Heart left ventricle (tissue), 16 donors: ENCODE measurements around the gene ARL15. TPM values are rescaled to one million over a fixed set of nuclear protein-coding genes. Genes with fewer than 3 reads are reported as not detected.
A peak's percentile ranks its signal among the peaks of the same experiment; 100 is the strongest.

ENCODE experiments used
- ATAC-seq, 4 donors: fragments of 200-7000 bp; cut with Tn5 transposase; one replicate each; pipeline ENCODE4 v1.9.1; 2020 to 2022; ENCODE audit warnings: moderate library complexity in 4 of 4, mild to moderate bottlenecking in 3 of 4, moderate number of reproducible peaks in 1 of 4
- DNase-seq, 5 donors: peaks; one replicate each; pipeline ENCODE4 v3.0.0-alpha.2; 2020
- H3K27ac ChIP-seq, 12 donors: fragments of 200-600 bp; sonication (generic) in 4 of 12; one replicate each; pipeline versions ENCODE4 v1.5.0 to v1.8.0; 2016 to 2022; ENCODE audit warnings: mild to moderate bottlenecking in 2 of 12
- H3K27me3 ChIP-seq, 9 donors: fragments of 200-600 bp; sonication (generic) in 2 of 9; one replicate each; pipeline versions ENCODE4 v1.5.1 to v1.8.0; 2016 to 2022; ENCODE audit warnings: mild to moderate bottlenecking in 3 of 9
- H3K36me3 ChIP-seq, 9 donors: fragments of 200-600 bp; sonication (generic) in 2 of 9; one replicate each; pipeline versions ENCODE4 v1.5.0 to v1.8.0; 2018 to 2022; ENCODE audit warnings: mild to moderate bottlenecking in 2 of 9
- H3K4me1 ChIP-seq, 12 donors: fragments of 200-600 bp; sonication (generic) in 4 of 12; one replicate each; pipeline versions ENCODE4 v1.5.0 to v1.8.0; 2016 to 2022; ENCODE audit warnings: mild to moderate bottlenecking in 3 of 12
- H3K4me3 ChIP-seq, 12 donors: fragments of 200-600 bp; sonication (generic) in 4 of 12; one replicate each; pipeline versions ENCODE4 v1.5.0 to v1.8.0; 2017 to 2022; ENCODE audit warnings: mild to moderate bottlenecking in 9 of 12, moderate library complexity in 4 of 12
- H3K9me3 ChIP-seq, 12 donors: fragments of 200-600 bp; sonication (generic) in 4 of 12; one replicate each; pipeline versions ENCODE4 v1.5.0 to v1.8.0; 2016 to 2022; ENCODE audit warnings: mild to moderate bottlenecking in 1 of 12
- POLR2A ChIP-seq, 2 donors: fragments of 450-650 bp; IDR thresholded peaks; one replicate each; pipeline ENCODE4 v1.6.1; 2017; ENCODE audit warnings: antibody characterized with exemption in 2 of 2, mild to moderate bottlenecking in 2 of 2, moderate library complexity in 2 of 2
- WGBS, 4 donors: extraction: QIAGEN DNeasy Blood & Tissue Kit in 2 of 4; methylation state at CpG; one replicate each; pipeline versions ENCODE4 v1.1.5 to v1.1.7; 2013 to 2018; 5-methylcytosine and 5-hydroxymethylcytosine counted together
- intact Hi-C, 10 donors: fragments of 100-400 bp; cut with DNase I; formaldehyde crosslinking; loops; one replicate each; pipeline versions ENCODE4 v1.11.1 to v1.14.2; 2022
- polyA plus RNA-seq, 2 donors: library from polyadenylated mRNA; stranded (reverse); fragments of 200-250 nt; gene quantifications; one replicate each; pipeline ENCODE4 v1.2.3, GENCODE V29; 2013
- total RNA-seq, 9 donors: library from RNA; depleted of rRNA in 2 of 9; stranded (reverse); fragments of >200 nt in 2 of 9; fragmentation: NEBNext Ultra II Directional in 3 of 9; extraction: Animal tissue kit (Norgen Biotek cat#: 25700) in 3 of 9; gene quantifications; one replicate each; pipeline versions ENCODE4 v1.1.0 to v1.2.4, GENCODE V29; 2016 to 2023
- TF ChIP-seq, protein P1 (sequence below), 12 donors: fragments of 200-600 bp; sonication (generic) in 4 of 12; IDR thresholded peaks; one replicate each; pipeline versions ENCODE4 v1.5.0 to v1.8.0; 2018 to 2022; ENCODE audit warnings: antibody characterized with exemption in 12 of 12, mild to moderate bottlenecking in 5 of 12
- donor health status: ischemic (EF 13 %, LVEDD 7.1; RV severe dilation, severe dysfunction).
- donor health status: healthy with polysubstance abuse.
- donor health status: DM: no; HTN: yes; CAD: no.
- donor health status: DM: no; HTN: no; CAD: no.
- donor health status: ischemic (EF 25% LVEDD 6.9; RV normal size, moderate dysfunction).
- donor health status: ischemic (EF 25% LVEDD 5.7; RV mildly dilated, moderate dysfunction).
- donor health status: healthy.
- donor health status: DM: yes; HTN: yes; CAD: no.
- donor health status: ischemic (EF 35%, LVEDD 5.7; RV mildly dilated, moderate dysfunction).
- donor health status: nonischemic (EF 11% LVEDD 7.7; RV severe dilation, severe dysfunction).
- donor health status: DM: yes; HTN: yes; CAD: no.
- donor health status: PGD.
- donor health status: ischemic (EF 29% LVEDD 5.4; RV normal size, mild dysfunction).
- donor health status: nonischemic (EF 23%, LVEDD 6.1; RV moderate dilation, normal function).

Gene ARL15
- total and polyA plus RNA-seq, 11 donors = 7.1 to 35.0 (median 23.2) TPM

GRCh38 chr5:54306893-54307292, 3.5 kb downstream of the ARL15 start:
- no peaks in the 10 kb centered on the region for H3K27me3 ChIP-seq
- H3K9me3 ChIP-seq = no peaks in the 10 kb centered on the region
- peak overlapping the region in 3 of 12 donors; percentile 74 to 85 (median 77) for H3K4me3 ChIP-seq
- peaks cover 0 to 48% (median 26%) of the 10 kb centered on the region in 12 donors for H3K4me1 ChIP-seq
- ATAC-seq = no peak
- 92 to 97% (median 93%) methylated on average over 1 of the region's 1 CpG for WGBS, 4 donors
- H3K27ac ChIP-seq = no peak overlapping the region
- no peak for DNase-seq
- TF ChIP-seq, protein P1, sequence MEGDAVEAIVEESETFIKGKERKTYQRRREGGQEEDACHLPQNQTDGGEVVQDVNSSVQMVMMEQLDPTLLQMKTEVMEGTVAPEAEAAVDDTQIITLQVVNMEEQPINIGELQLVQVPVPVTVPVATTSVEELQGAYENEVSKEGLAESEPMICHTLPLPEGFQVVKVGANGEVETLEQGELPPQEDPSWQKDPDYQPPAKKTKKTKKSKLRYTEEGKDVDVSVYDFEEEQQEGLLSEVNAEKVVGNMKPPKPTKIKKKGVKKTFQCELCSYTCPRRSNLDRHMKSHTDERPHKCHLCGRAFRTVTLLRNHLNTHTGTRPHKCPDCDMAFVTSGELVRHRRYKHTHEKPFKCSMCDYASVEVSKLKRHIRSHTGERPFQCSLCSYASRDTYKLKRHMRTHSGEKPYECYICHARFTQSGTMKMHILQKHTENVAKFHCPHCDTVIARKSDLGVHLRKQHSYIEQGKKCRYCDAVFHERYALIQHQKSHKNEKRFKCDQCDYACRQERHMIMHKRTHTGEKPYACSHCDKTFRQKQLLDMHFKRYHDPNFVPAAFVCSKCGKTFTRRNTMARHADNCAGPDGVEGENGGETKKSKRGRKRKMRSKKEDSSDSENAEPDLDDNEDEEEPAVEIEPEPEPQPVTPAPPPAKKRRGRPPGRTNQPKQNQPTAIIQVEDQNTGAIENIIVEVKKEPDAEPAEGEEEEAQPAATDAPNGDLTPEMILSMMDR (IDR thresholded peaks at IDR 0.05) = no peak
- no peak for TF ChIP-seq POLR2A (IDR thresholded peaks at IDR 0.05)
- no peaks in the 10 kb centered on the region for H3K36me3 ChIP-seq
- intact Hi-C loops = loop anchor here in 1 of 10 donors (5.0 kb wide), 1 partner anchor 50 kb away; no protein-coding TSS in a partner anchor

DNA sequence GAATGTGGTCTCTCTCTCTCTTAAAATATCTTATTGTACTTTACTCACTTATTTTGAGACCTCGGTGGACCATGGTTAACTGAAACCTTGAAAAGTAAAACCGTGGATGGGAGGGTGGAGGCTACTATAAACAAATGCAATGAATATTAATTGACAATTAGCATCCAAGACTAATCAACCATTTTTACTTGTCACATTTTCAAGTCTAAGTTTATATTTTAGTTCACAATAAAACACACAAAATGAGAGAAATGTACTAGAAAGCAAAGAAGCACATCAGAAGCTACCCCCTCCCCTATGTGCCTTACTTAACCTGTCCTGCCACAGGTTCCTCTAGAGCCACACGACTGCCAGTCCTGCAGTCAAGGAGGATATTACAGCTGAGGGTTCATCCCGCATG, 4.6 kb downstream of the ARL15 start:
- intact Hi-C loops = loop anchor here in 1 of 10 donors (5.0 kb wide), 1 partner anchor 48 kb away; no protein-coding TSS in a partner anchor
- WGBS, 4 donors = 86 to 87% (median 87%) methylated on average over 4 of the region's 4 CpGs
- Histone ChIP-seq H3K36me3 (no peaks in the 10 kb centered on the region), H3K4me1 (peaks cover 0 to 54% (median 34%) of the 10 kb centered on the region in 12 donors), H3K9me3 (no peaks in the 10 kb centered on the region), H3K27me3 (no peaks in the 10 kb centered on the region), H3K4me3 (peak overlapping the region in 1 of 12 donors; percentile 7), H3K27ac (no peak overlapping the region)
- no peak for TF ChIP-seq POLR2A (IDR thresholded peaks at IDR 0.05)
- TF ChIP-seq, protein P1 (IDR thresholded peaks at IDR 0.05) = no peak
- ATAC-seq (no peak), DNase-seq (no peak)

- Histone ChIP-seq H3K27ac (no peak overlapping the region), H3K4me1 (peaks cover 0 to 58% (median 37%) of the 10 kb centered on the region in 12 donors), H3K27me3 (no peaks in the 10 kb centered on the region), H3K4me3 (no peak overlapping the region), H3K36me3 (no peaks in the 10 kb centered on the region), H3K9me3 (no peaks in the 10 kb centered on the region)
- intact Hi-C loops = loop anchor here in 2 of 10 donors (5.0 kb wide), 2 partner anchors 42 to 47 kb away; no protein-coding TSS in a partner anchor
- peak in 1 of 4 donors; percentile 38 for ATAC-seq
- TF ChIP-seq, protein P1 (IDR thresholded peaks at IDR 0.05) = no peak
- TF ChIP-seq POLR2A (IDR thresholded peaks at IDR 0.05) = no peak
- WGBS, 4 donors = 75 to 89% (median 87%) methylated on average over 1 to 2 of the region's 2 CpGs
- DNase-seq = peak in 1 of 5 donors; percentile 62
Measured at GRCh38 chr5:54304040-54304439, 6.3 kb downstream of the ARL15 start.

- intact Hi-C loops = loop anchor here in 2 of 10 donors (5.0 kb wide), 2 partner anchors 40 to 45 kb away; no protein-coding TSS in a partner anchor
- DNase-seq (no peak), ATAC-seq (peak in 3 of 4 donors; percentile 19 to 61 (median 59))
- Histone ChIP-seq H3K27ac (no peak overlapping the region), H3K27me3 (no peaks in the 10 kb centered on the region), H3K9me3 (no peaks in the 10 kb centered on the region), H3K36me3 (no peaks in the 10 kb centered on the region), H3K4me3 (no peak overlapping the region), H3K4me1 (peaks cover 0 to 45% (median 25%) of the 10 kb centered on the region in 12 donors)
- TF ChIP-seq, protein P1 (IDR thresholded peaks at IDR 0.05) = no peak
- TF ChIP-seq POLR2A (IDR thresholded peaks at IDR 0.05) = no peak
- 86 to 94% (median 88%) methylated on average over 5 of the region's 5 CpGs for WGBS, 4 donors
Measured at GRCh38 chr5:54302267-54302687, 8.1 kb downstream of the ARL15 start.
